Lung (tissue), 13 donors: ENCODE measurements around the gene PYCARD. TPM values are rescaled to one million over a fixed set of nuclear protein-coding genes. Genes with fewer than 3 reads are reported as not detected.

Experiments
- ATAC-seq: fragments of 200-7000 bp; cut with Tn5 transposase; one replicate; pipeline ENCODE4 v1.9.1; 2020; ENCODE audit warnings: moderate number of reproducible peaks; ENCODE audit not compliant: insufficient read depth, low FRiP score
- DNase-seq, 3 donors: peaks; one replicate each; pipeline ENCODE4 v3.0.0-alpha.2; 2013 to 2017
- H3K27ac ChIP-seq, 2 donors: one replicate each; pipeline ENCODE4 v1.5.1; 2013; ENCODE audit warnings: mild to moderate bottlenecking in 2 of 2, moderate library complexity in 2 of 2, control low read depth in 1 of 2, inconsistent platforms in 1 of 2, low read depth in 1 of 2, low read length in 1 of 2
- H3K27me3 ChIP-seq, 3 donors: one replicate each; pipeline ENCODE4 v1.5.1; 2013; ENCODE audit warnings: low read length in 2 of 3; ENCODE audit not compliant: control insufficient read depth in 3 of 3, insufficient read depth in 3 of 3
- H3K36me3 ChIP-seq, 4 donors: one replicate each; pipeline ENCODE4 v1.5.1; 2013; ENCODE audit warnings: low read length in 4 of 4, mild to moderate bottlenecking in 1 of 4, moderate library complexity in 1 of 4; ENCODE audit not compliant: control insufficient read depth in 4 of 4, insufficient read depth in 4 of 4
- H3K4me1 ChIP-seq, 5 donors: one replicate each; pipeline ENCODE4 v1.5.1; 2013; ENCODE audit warnings: low read length in 5 of 5, mild to moderate bottlenecking in 2 of 5, moderate library complexity in 1 of 5; ENCODE audit not compliant: control insufficient read depth in 5 of 5, insufficient read depth in 5 of 5
- H3K4me3 ChIP-seq: one replicate; pipeline ENCODE4 v1.5.1; 2013; ENCODE audit warnings: mild to moderate bottlenecking, control low read depth, moderate library complexity
- H3K9ac ChIP-seq, 2 donors: one replicate each; pipeline ENCODE4 v1.5.1; 2013; ENCODE audit warnings: low read length in 2 of 2, control low read depth in 1 of 2; ENCODE audit not compliant: insufficient read depth in 1 of 2
- H3K9me3 ChIP-seq, 4 donors: one replicate each; pipeline ENCODE4 v1.5.1; 2013; ENCODE audit warnings: low read length in 3 of 4, mild to moderate bottlenecking in 1 of 4, moderate library complexity in 1 of 4; ENCODE audit not compliant: control insufficient read depth in 4 of 4, insufficient read depth in 3 of 4
- WGBS, 2 donors: extraction: QIAGEN DNeasy Blood & Tissue Kit; methylation state at CpG; one replicate each; pipeline ENCODE4 v1.1.7; 2013; 5-methylcytosine and 5-hydroxymethylcytosine counted together
- polyA plus RNA-seq, 2 donors: library from polyadenylated mRNA; stranded (reverse); fragments of 200-250 nt; gene quantifications; one replicate each; pipeline ENCODE4 v1.2.1, GENCODE V29; 2013
- small RNA-seq: library from RNA; depleted of rRNA; stranded (forward); fragments of <200 nt; gene quantifications from one replicate; pipeline ENCODE3, GENCODE V24; 2014; ENCODE audit warnings: low replicate concordance
- total RNA-seq, 2 donors: library from RNA; depleted of rRNA in 1 of 2; stranded (reverse); fragments of >200 nt in 1 of 2; gene quantifications; one replicate each; pipeline ENCODE4 v1.2.1, GENCODE V29; 2014 to 2021
- TF ChIP-seq, protein P1 (sequence below): IDR thresholded peaks from 2 replicates; pipeline ENCODE4 v1.5.1; 2012; ENCODE audit warnings: mild to moderate bottlenecking; ENCODE audit errors: control extremely low read depth, extremely low read depth
- donor health status: control.
- donor health status: control.
- donor health status: Bipolar disorder and iron deficiency.
- donor health status: healthy.
- donor health status: DM: yes; HTN: yes; CAD: no.

Gene PYCARD
- total and polyA plus RNA-seq, 4 donors, result 24.1 to 119 (median 70.1) TPM

DNA sequence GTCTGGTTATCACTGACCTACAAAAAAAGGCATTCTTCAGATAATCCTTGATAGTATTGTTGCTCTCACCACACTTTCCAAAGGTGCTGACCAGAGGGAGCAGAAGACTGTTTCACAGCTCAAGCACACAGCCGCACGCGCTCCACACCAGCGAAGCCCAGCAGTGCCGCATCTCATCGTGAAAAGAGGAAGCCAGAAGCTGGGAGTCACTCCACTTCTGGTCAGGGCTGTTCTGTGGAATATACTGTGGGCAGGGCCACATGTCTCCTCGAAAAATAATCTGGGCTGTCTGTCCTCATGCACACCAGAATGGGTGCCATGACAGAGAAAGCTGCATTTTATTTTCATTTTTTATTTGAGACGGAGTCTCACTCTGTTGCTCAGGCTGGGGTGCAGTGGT lies 45.4 kb downstream of the PYCARD start:
- H3K4me1 ChIP-seq, result no peaks in the 10 kb centered on the region
- H3K27me3 ChIP-seq, result no peaks in the 10 kb centered on the region
- DNase-seq (no peak), ATAC-seq (no peak)
- no peaks in the 10 kb centered on the region for H3K9me3 ChIP-seq
- no peak overlapping the region for H3K4me3 ChIP-seq
- no peak overlapping the region for H3K27ac ChIP-seq
- H3K36me3 ChIP-seq, result no peaks in the 10 kb centered on the region
- TF ChIP-seq, protein P1, sequence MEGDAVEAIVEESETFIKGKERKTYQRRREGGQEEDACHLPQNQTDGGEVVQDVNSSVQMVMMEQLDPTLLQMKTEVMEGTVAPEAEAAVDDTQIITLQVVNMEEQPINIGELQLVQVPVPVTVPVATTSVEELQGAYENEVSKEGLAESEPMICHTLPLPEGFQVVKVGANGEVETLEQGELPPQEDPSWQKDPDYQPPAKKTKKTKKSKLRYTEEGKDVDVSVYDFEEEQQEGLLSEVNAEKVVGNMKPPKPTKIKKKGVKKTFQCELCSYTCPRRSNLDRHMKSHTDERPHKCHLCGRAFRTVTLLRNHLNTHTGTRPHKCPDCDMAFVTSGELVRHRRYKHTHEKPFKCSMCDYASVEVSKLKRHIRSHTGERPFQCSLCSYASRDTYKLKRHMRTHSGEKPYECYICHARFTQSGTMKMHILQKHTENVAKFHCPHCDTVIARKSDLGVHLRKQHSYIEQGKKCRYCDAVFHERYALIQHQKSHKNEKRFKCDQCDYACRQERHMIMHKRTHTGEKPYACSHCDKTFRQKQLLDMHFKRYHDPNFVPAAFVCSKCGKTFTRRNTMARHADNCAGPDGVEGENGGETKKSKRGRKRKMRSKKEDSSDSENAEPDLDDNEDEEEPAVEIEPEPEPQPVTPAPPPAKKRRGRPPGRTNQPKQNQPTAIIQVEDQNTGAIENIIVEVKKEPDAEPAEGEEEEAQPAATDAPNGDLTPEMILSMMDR, result no peak
- H3K9ac ChIP-seq, result no peak overlapping the region
- 23 to 27% methylated on average over 8 of the region's 8 CpGs for WGBS, 2 donors

Small RNAs within 50 kb of the gene (small RNA-seq; reads per million reads assigned to genes)
- gene AC009088.4 (not detected), gene NDUFA3P6 (not detected)

Other genes with a start within 250 kb of the PYCARD start
- gene SETD1A, start 245.0 kb downstream of the PYCARD start, total RNA-seq, result 10 to 100 TPM in 1 of 2 donors, 1 to 10 TPM in 1; 7.4 to 22.0 TPM
- 10 to 100 TPM in 1 of 2 donors, 1 to 10 TPM in 1; 8.7 to 13.1 TPM for gene SETD1A, start 245.0 kb downstream of the PYCARD start, polyA plus RNA-seq
- 10 to 100 TPM in 1 of 2 donors, 1 to 10 TPM in 1; 6.2 to 34.5 TPM for gene HSD3B7, start 217.6 kb downstream of the PYCARD start, total RNA-seq
- 10 to 100 TPM; 20.2 to 21.1 TPM for gene HSD3B7, start 217.6 kb downstream of the PYCARD start, polyA plus RNA-seq
- gene STX1B, start 192.1 kb downstream of the PYCARD start, total RNA-seq, result under 1 TPM; 0.17 to 0.64 TPM
- gene STX1B, start 192.1 kb downstream of the PYCARD start, polyA plus RNA-seq, result under 1 TPM; 0.33 to 0.49 TPM
- 10 to 100 TPM; 41.6 to 81.1 TPM for gene STX4, start 169.2 kb downstream of the PYCARD start, total RNA-seq
- 10 to 100 TPM; 90.4 to 98.3 TPM for gene STX4, start 169.2 kb downstream of the PYCARD start, polyA plus RNA-seq
- 10 to 100 TPM in 1 of 2 donors, 1 to 10 TPM in 1; 4.0 to 13.2 TPM for gene ZNF668, start 128.5 kb downstream of the PYCARD start, total RNA-seq
- 10 to 100 TPM; 10.7 TPM for gene ZNF668, start 128.5 kb downstream of the PYCARD start, polyA plus RNA-seq
- 10 to 100 TPM; 12.7 to 20.5 TPM for gene ZNF646, start 128.3 kb downstream of the PYCARD start, total RNA-seq
- gene ZNF646, start 128.3 kb downstream of the PYCARD start, polyA plus RNA-seq, result 10 to 100 TPM in 1 of 2 donors, 1 to 10 TPM in 1; 8.4 to 12.2 TPM
- gene PRSS53, start 113.8 kb downstream of the PYCARD start, total RNA-seq, result 1 to 10 TPM; 1.4 to 2.2 TPM
- gene PRSS53, start 113.8 kb downstream of the PYCARD start, polyA plus RNA-seq, result 1 to 10 TPM; 1.6 to 2.3 TPM
- gene VKORC1, start 108.0 kb downstream of the PYCARD start, total RNA-seq, result 10 to 100 TPM; 49.4 to 74.3 TPM
- 100 to 1,000 TPM in 1 of 2 donors, 10 to 100 TPM in 1; 66.8 to 118 TPM for gene VKORC1, start 108.0 kb downstream of the PYCARD start, polyA plus RNA-seq
- 10 to 100 TPM; 20.3 to 47.6 TPM for gene BCKDK, start 94.4 kb downstream of the PYCARD start, total RNA-seq
- gene BCKDK, start 94.4 kb downstream of the PYCARD start, polyA plus RNA-seq, result 10 to 100 TPM; 16.2 to 61.8 TPM
- 10 to 100 TPM; 53.0 to 68.2 TPM for gene KAT8, start 85.1 kb downstream of the PYCARD start, total RNA-seq
- 10 to 100 TPM; 53.5 to 73.2 TPM for gene KAT8, start 85.1 kb downstream of the PYCARD start, polyA plus RNA-seq
- gene PRSS8, start 67.0 kb downstream of the PYCARD start, total RNA-seq, result 100 to 1,000 TPM in 1 of 2 donors, 10 to 100 TPM in 1; 84.4 to 127 TPM
- 10 to 100 TPM; 83.2 to 95.3 TPM for gene PRSS8, start 67.0 kb downstream of the PYCARD start, polyA plus RNA-seq
- 1 to 10 TPM in 1 of 2 donors, under 1 TPM in 1; 0.43 to 4.2 TPM for gene PRSS36, start 52.7 kb downstream of the PYCARD start, total RNA-seq
- gene PRSS36, start 52.7 kb downstream of the PYCARD start, polyA plus RNA-seq, result 1 to 10 TPM; 2.6 to 3.6 TPM
- gene FUS, start 22.6 kb downstream of the PYCARD start, total RNA-seq, result 100 to 1,000 TPM; 110 to 272 TPM
- 100 to 1,000 TPM; 237 to 248 TPM for gene FUS, start 22.6 kb downstream of the PYCARD start, polyA plus RNA-seq
- under 1 TPM in 1 of 2 donors, not detected in 1; 0.09 TPM for gene TRIM72, start 11.4 kb upstream of the PYCARD start, total RNA-seq
- under 1 TPM; 0.02 to 0.03 TPM for gene TRIM72, start 11.4 kb upstream of the PYCARD start, polyA plus RNA-seq
- gene PYDC1, start 14.4 kb upstream of the PYCARD start, total RNA-seq, result not detected
- not detected for gene PYDC1, start 14.4 kb upstream of the PYCARD start, polyA plus RNA-seq
- gene ITGAM, start 57.2 kb upstream of the PYCARD start, total RNA-seq, result 10 to 100 TPM; 11.0 to 56.2 TPM
- 10 to 100 TPM in 1 of 2 donors, 1 to 10 TPM in 1; 9.2 to 84.0 TPM for gene ITGAM, start 57.2 kb upstream of the PYCARD start, polyA plus RNA-seq
- gene ITGAX, start 152.4 kb upstream of the PYCARD start, total RNA-seq, result 100 to 1,000 TPM in 1 of 2 donors, 10 to 100 TPM in 1; 38.1 to 134 TPM
- 100 to 1,000 TPM in 1 of 2 donors, 10 to 100 TPM in 1; 93.1 to 148 TPM for gene ITGAX, start 152.4 kb upstream of the PYCARD start, polyA plus RNA-seq
- gene ITGAD, start 190.6 kb upstream of the PYCARD start, total RNA-seq, result 1 to 10 TPM in 1 of 2 donors, under 1 TPM in 1; 0.43 to 1.5 TPM
- gene ITGAD, start 190.6 kb upstream of the PYCARD start, polyA plus RNA-seq, result under 1 TPM; 0.19 to 0.24 TPM
- not detected for gene COX6A2, start 225.6 kb upstream of the PYCARD start, total RNA-seq
- gene COX6A2, start 225.6 kb upstream of the PYCARD start, polyA plus RNA-seq, result not detected
- gene ZNF843, start 240.0 kb upstream of the PYCARD start, total RNA-seq, result 1 to 10 TPM; 1.2 to 1.4 TPM
- gene ZNF843, start 240.0 kb upstream of the PYCARD start, polyA plus RNA-seq, result under 1 TPM; 0.25 to 0.30 TPM